ENCODE measurements around the gene ST8SIA4.
"Not testable (repeated sequence)": the region's sequence is repeated elsewhere in the genome, so short reads cannot be mapped to it uniquely, and the experiment has no call there.

ST8SIA4 gene

GRCh38 chr5:100828071-100828897 lies 74.8 kb downstream of the ST8SIA4 start:
- DNase-seq (ENCODE audit: low read depth, low spot score): no peak

- DNase-seq (ENCODE audit: low read depth, low spot score): no peak
Observed at GRCh38 chr5:100827481-100827889, 75.6 kb downstream of the ST8SIA4 start.

- DNase-seq (ENCODE audit: low read depth, low spot score): no peak
Observed at GRCh38 chr5:100826133-100826532, 76.9 kb downstream of the ST8SIA4 start.

- DNase-seq (ENCODE audit: low read depth, low spot score): no peak
Observed at GRCh38 chr5:100824635-100825034, 78.4 kb downstream of the ST8SIA4 start.

GRCh38 chr5:100823812-100824211 lies 79.3 kb downstream of the ST8SIA4 start:
- DNase-seq (ENCODE audit: low read depth, low spot score): no peak

- DNase-seq (ENCODE audit: low read depth, low spot score): no peak
Observed at GRCh38 chr5:100821751-100822150, 81.3 kb downstream of the ST8SIA4 start.

GRCh38 chr5:100818340-100818739 lies 84.7 kb downstream of the ST8SIA4 start:
- no peak for DNase-seq (ENCODE audit: low read depth, low spot score)

- no peak for DNase-seq (ENCODE audit: low read depth, low spot score)
Observed at GRCh38 chr5:100803397-100803796, 99.7 kb downstream of the ST8SIA4 start.

- no peak for DNase-seq (ENCODE audit: low read depth, low spot score)
Observed at GRCh38 chr5:100802208-100802607, 100.9 kb downstream of the ST8SIA4 start.

GRCh38 chr5:100800562-100800961 lies 102.5 kb downstream of the ST8SIA4 start:
- no peak for DNase-seq (ENCODE audit: low read depth, low spot score)

GRCh38 chr5:100799166-100799565 lies 103.9 kb downstream of the ST8SIA4 start:
- no peak for DNase-seq (ENCODE audit: low read depth, low spot score)

- DNase-seq (ENCODE audit: low read depth, low spot score): no peak
Observed at GRCh38 chr5:100797861-100798260, 105.2 kb downstream of the ST8SIA4 start.

- no peak for DNase-seq (ENCODE audit: low read depth, low spot score)
Observed at GRCh38 chr5:100796851-100797250, 106.2 kb downstream of the ST8SIA4 start.

- no peak for DNase-seq (ENCODE audit: low read depth, low spot score)
Observed at GRCh38 chr5:100794844-100795243, 108.2 kb downstream of the ST8SIA4 start.

- DNase-seq (ENCODE audit: low read depth, low spot score): no peak
Observed at GRCh38 chr5:100794218-100794617, 108.9 kb downstream of the ST8SIA4 start.

GRCh38 chr5:100792781-100793180 lies 110.3 kb downstream of the ST8SIA4 start:
- DNase-seq (ENCODE audit: low read depth, low spot score): no peak

- no peak for DNase-seq (ENCODE audit: low read depth, low spot score)
Observed at GRCh38 chr5:100791391-100791790, 111.7 kb downstream of the ST8SIA4 start.

- DNase-seq (ENCODE audit: low read depth, low spot score): no peak
Observed at GRCh38 chr5:100790951-100791350, 112.1 kb downstream of the ST8SIA4 start.

- DNase-seq (ENCODE audit: low read depth, low spot score): peak; percentile 50
Observed at GRCh38 chr5:100790170-100790665, 112.9 kb downstream of the ST8SIA4 start.

- no peak for DNase-seq (ENCODE audit: low read depth, low spot score)
Observed at GRCh38 chr5:100789694-100790093, 113.4 kb downstream of the ST8SIA4 start.

- no peak for DNase-seq (ENCODE audit: low read depth, low spot score)
Observed at GRCh38 chr5:100788417-100788816, 114.7 kb downstream of the ST8SIA4 start.

- DNase-seq (ENCODE audit: low read depth, low spot score): no peak
Observed at GRCh38 chr5:100787648-100788047, 115.4 kb downstream of the ST8SIA4 start.

GRCh38 chr5:100785536-100785935 lies 117.5 kb downstream of the ST8SIA4 start:
- not testable (repeated sequence) for DNase-seq (ENCODE audit: low read depth, low spot score)
